NCI-H2227 (cell line): Measurements from ENCODE around the gene EEF1AKMT1.
"Not testable (repeated sequence)": the region's sequence is repeated elsewhere in the genome, so short reads cannot be mapped to it uniquely, and the experiment has no call there.

ENCODE experiments used
- DNase-seq: peaks from one replicate; lab custom pipeline; 2025; ENCODE audit not compliant: unreplicated experiment; lab: John Stamatoyannopoulos, UW

The EEF1AKMT1 gene

GRCh38 chr13:20701461-20701860, 72.3 kb downstream of the EEF1AKMT1 start:
- DNase-seq = no peak

- DNase-seq = no peak
Measured at GRCh38 chr13:20700288-20700687, 73.5 kb downstream of the EEF1AKMT1 start.

- no peak for DNase-seq
Measured at GRCh38 chr13:20699715-20700114, 74.0 kb downstream of the EEF1AKMT1 start.

- DNase-seq = no peak
Measured at GRCh38 chr13:20696073-20696472, 77.7 kb downstream of the EEF1AKMT1 start.

GRCh38 chr13:20691616-20692015, 82.1 kb downstream of the EEF1AKMT1 start:
- DNase-seq = no peak

GRCh38 chr13:20689291-20689690, 84.5 kb downstream of the EEF1AKMT1 start:
- no peak for DNase-seq

- DNase-seq = no peak
Measured at GRCh38 chr13:20686863-20687579, 86.7 kb downstream of the EEF1AKMT1 start.

GRCh38 chr13:20686167-20686566, 87.6 kb downstream of the EEF1AKMT1 start:
- no peak for DNase-seq

- DNase-seq = no peak
Measured at GRCh38 chr13:20685092-20685491, 88.7 kb downstream of the EEF1AKMT1 start.

- DNase-seq = no peak
Measured at GRCh38 chr13:20684546-20684945, 89.2 kb downstream of the EEF1AKMT1 start.

- DNase-seq = no peak
Measured at GRCh38 chr13:20684041-20684440, 89.7 kb downstream of the EEF1AKMT1 start.

GRCh38 chr13:20682061-20682460, 91.7 kb downstream of the EEF1AKMT1 start:
- DNase-seq = no peak

- not testable (repeated sequence) for DNase-seq
Measured at GRCh38 chr13:20681481-20681880, 92.3 kb downstream of the EEF1AKMT1 start.

GRCh38 chr13:20680416-20681080, 93.2 kb downstream of the EEF1AKMT1 start:
- no peak for DNase-seq

GRCh38 chr13:20679879-20680278, 93.9 kb downstream of the EEF1AKMT1 start:
- no peak for DNase-seq
